ENCODE measurements around the gene MSMP. TPM values are rescaled to one million over a fixed set of nuclear protein-coding genes. Genes with fewer than 3 reads are reported as not detected.

The MSMP gene
- total and polyA plus RNA-seq, 12 donors = 0.19 to 0.60 TPM; not detected in 10

GRCh38 chr9:35737143-35737542 is 16.9 kb downstream of the MSMP start:
- Histone ChIP-seq H3K9me3 (no peaks in the 10 kb centered on the region), H3K4me1 (peaks cover 6 to 34% (median 16%) of the 10 kb centered on the region in 9 donors), H3K27ac (peak overlapping the region in 2 of 10 donors; percentile 24 to 40), H3K4me3 (no peak overlapping the region), H3K36me3 (peaks cover 0 to 87% (median 62%) of the 10 kb centered on the region in 9 donors), H3K27me3 (no peaks in the 10 kb centered on the region)
- ATAC-seq = no peak
- 52 to 60% methylated on average over 7 of the region's 7 CpGs for WGBS, 2 donors
- intact Hi-C loops (cut with DNase I) = loop anchor here in 2 of 10 donors (10.0 kb wide), 2 partner anchors 78 to 82 kb away; partner anchors contain the start of genes CCDC107 (in 1 of the 2), HINT2 (in 1 of the 2), RMRP (in 1 of the 2) and SIT1 (in 1 of the 2)
- DNase-seq = no peak
- TF ChIP-seq CTCF (IDR thresholded peaks at IDR 0.05) = no peak

GRCh38 chr9:35736201-35736633 is 17.9 kb downstream of the MSMP start:
- TF ChIP-seq CTCF (IDR thresholded peaks at IDR 0.05) = peak; percentile 59 to 83 (median 78)
- peak in 1 of 2 donors; percentile 57 for DNase-seq

GRCh38 chr9:35734096-35734495 is 20.0 kb downstream of the MSMP start:
- Histone ChIP-seq H3K27me3 (no peaks in the 10 kb centered on the region), H3K27ac (peak overlapping the region in 4 of 10 donors; percentile 6 to 99 (median 98)), H3K4me1 (peaks cover 27 to 58% (median 38%) of the 10 kb centered on the region in 9 donors), H3K9me3 (no peaks in the 10 kb centered on the region), H3K36me3 (peaks cover 0 to 56% (median 40%) of the 10 kb centered on the region in 9 donors), H3K4me3 (no peak overlapping the region)
- 92 to 95% methylated on average over 3 of the region's 3 CpGs for WGBS, 2 donors
- TF ChIP-seq CTCF (IDR thresholded peaks at IDR 0.05) = no peak
- ATAC-seq (no peak), DNase-seq (no peak)
- intact Hi-C loops (cut with DNase I) = loop anchor here in 3 of 10 donors (5.0 to 10.0 kb wide), 4 partner anchors 79 to 132 kb away; partner anchors contain the start of genes CCDC107 (in 1 of the 3), FAM221B (in 1 of the 3), HINT2 (in 1 of the 3) and RMRP (in 1 of the 3)

More at GRCh38 chr9:35736201-35736633, 17.9 kb downstream of the MSMP start:
- Histone ChIP-seq H3K4me3 (no peak overlapping the region), H3K36me3 (peaks cover 0 to 77% (median 54%) of the 10 kb centered on the region in 9 donors), H3K4me1 (peaks cover 6 to 36% (median 17%) of the 10 kb centered on the region in 9 donors), H3K9me3 (no peaks in the 10 kb centered on the region), H3K27me3 (no peaks in the 10 kb centered on the region), H3K27ac (peak overlapping the region in 4 of 10 donors; percentile 18 to 44 (median 32))
- intact Hi-C loops (cut with DNase I) = loop anchor here in 2 of 10 donors (10.0 kb wide), 2 partner anchors 79 to 81 kb away; partner anchors contain the start of genes CCDC107 (in 1 of the 2), HINT2 (in 1 of the 2), RMRP (in 1 of the 2) and SIT1 (in 1 of the 2)
- no peak for ATAC-seq
- 24 to 31% methylated on average over 5 of the region's 5 CpGs for whole genome bisulfite sequencing, 2 donors

GRCh38 chr9:35732800-35733541 is 21.1 kb downstream of the MSMP start:
- 2% methylated on average over 14 of the region's 14 CpGs for WGBS, 2 donors
- no peak for TF ChIP-seq CTCF (IDR thresholded peaks at IDR 0.05)
- H3K9me3 ChIP-seq = no peaks in the 10 kb centered on the region
- peak in 1 of 2 donors; percentile 28 for DNase-seq
- intact Hi-C loops (cut with DNase I) = loop anchor here in 7 of 10 donors (1.0 to 10.0 kb wide), 7 partner anchors 16 to 131 kb away; partner anchors contain the start of genes GBA2 (in 4 of the 7), RGP1 (in 4 of the 7), CCDC107 (in 1 of the 7) and FAM221B (in 1 of the 7)
- peak in 7 of 8 donors; percentile 0 to 13 (median 2) for ATAC-seq
- H3K27me3 ChIP-seq = no peaks in the 10 kb centered on the region
- peaks cover 37 to 69% (median 49%) of the 10 kb centered on the region in 9 donors for H3K4me1 ChIP-seq
- H3K36me3 ChIP-seq = peaks cover 0 to 45% (median 28%) of the 10 kb centered on the region in 9 donors
- peak overlapping the region; percentile 93 to 99 (median 98) for H3K27ac ChIP-seq
- H3K4me3 ChIP-seq = peak overlapping the region; percentile 55 to 98 (median 80)
